NB4 (cell line): ENCODE results near the gene DPF3.

Experiments used
- MYC ChIP-seq: IDR thresholded peaks from 2 replicates; pipeline ENCODE4 v1.6.1; 2011; ENCODE audit warnings: low read depth, low read length
- TF ChIP-seq, protein P1 (sequence below): IDR thresholded peaks from one replicate; pipeline ENCODE4 v1.5.1; 2012; ENCODE audit warnings: low read depth, low read length
- TF ChIP-seq, protein P2 (sequence below): IDR thresholded peaks from 2 replicates; pipeline ENCODE4 v1.6.1; 2011; ENCODE audit warnings: low read depth, low read length

DNA sequence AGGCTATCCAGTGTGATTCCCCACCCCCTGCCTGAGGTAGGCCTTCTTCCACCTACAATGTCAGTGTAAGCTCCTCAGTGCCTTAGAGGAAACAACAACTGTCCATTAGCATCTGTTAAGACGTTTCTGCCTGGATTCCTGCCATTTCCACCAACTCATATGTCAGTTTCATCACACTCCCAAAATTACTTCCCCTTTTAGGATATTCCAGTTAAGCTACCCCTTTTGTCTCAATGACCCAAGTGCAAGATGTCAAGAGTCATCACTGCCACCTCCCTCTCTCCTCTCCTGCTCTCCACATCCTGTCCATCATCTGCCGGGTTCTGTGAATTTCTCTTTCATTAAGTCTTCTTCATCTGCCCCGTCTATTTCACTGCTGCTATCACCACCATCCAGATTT, 189.4 kb downstream of the DPF3 start:
- TF ChIP-seq, protein P1, sequence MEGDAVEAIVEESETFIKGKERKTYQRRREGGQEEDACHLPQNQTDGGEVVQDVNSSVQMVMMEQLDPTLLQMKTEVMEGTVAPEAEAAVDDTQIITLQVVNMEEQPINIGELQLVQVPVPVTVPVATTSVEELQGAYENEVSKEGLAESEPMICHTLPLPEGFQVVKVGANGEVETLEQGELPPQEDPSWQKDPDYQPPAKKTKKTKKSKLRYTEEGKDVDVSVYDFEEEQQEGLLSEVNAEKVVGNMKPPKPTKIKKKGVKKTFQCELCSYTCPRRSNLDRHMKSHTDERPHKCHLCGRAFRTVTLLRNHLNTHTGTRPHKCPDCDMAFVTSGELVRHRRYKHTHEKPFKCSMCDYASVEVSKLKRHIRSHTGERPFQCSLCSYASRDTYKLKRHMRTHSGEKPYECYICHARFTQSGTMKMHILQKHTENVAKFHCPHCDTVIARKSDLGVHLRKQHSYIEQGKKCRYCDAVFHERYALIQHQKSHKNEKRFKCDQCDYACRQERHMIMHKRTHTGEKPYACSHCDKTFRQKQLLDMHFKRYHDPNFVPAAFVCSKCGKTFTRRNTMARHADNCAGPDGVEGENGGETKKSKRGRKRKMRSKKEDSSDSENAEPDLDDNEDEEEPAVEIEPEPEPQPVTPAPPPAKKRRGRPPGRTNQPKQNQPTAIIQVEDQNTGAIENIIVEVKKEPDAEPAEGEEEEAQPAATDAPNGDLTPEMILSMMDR: no peak
- TF ChIP-seq, protein P2, sequence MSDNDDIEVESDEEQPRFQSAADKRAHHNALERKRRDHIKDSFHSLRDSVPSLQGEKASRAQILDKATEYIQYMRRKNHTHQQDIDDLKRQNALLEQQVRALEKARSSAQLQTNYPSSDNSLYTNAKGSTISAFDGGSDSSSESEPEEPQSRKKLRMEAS: no peak
- TF ChIP-seq MYC: no peak
